GM19328 (cell line): ENCODE results near the gene UGT1A7.

Experiments used
- ATAC-seq: cut with Tn5 transposase; IDR thresholded peaks from one replicate; pipeline ENCODE4 v1.9.1; 2021; ENCODE audit warnings: mild to moderate bottlenecking, moderate library complexity; ENCODE audit not compliant: unreplicated experiment

The UGT1A7 gene

GRCh38 chr2:233758141-233758540, 76.4 kb downstream of the UGT1A7 start:
- no peak for ATAC-seq

- no peak for ATAC-seq
Measured at GRCh38 chr2:233758849-233759248, 77.1 kb downstream of the UGT1A7 start.

- no peak for ATAC-seq
Measured at GRCh38 chr2:233760043-233760442, 78.3 kb downstream of the UGT1A7 start, which contains the start of gene UGT1A1. TSS of gene UGT1A1 (plus strand) at chr2:233760270. CDS start at chr2:233760288, 18 bp downstream.

GRCh38 chr2:233761040-233761769, 79.5 kb downstream of the UGT1A7 start:
- ATAC-seq: no peak

GRCh38 chr2:233764264-233764663, 82.6 kb downstream of the UGT1A7 start:
- ATAC-seq: no peak

GRCh38 chr2:233764761-233765160, 83.1 kb downstream of the UGT1A7 start:
- no peak for ATAC-seq

- ATAC-seq: no peak
Measured at GRCh38 chr2:233766416-233766815, 84.7 kb downstream of the UGT1A7 start.

GRCh38 chr2:233768076-233768475, 86.4 kb downstream of the UGT1A7 start:
- ATAC-seq: no peak

GRCh38 chr2:233769260-233769659, 87.6 kb downstream of the UGT1A7 start:
- no peak for ATAC-seq

- ATAC-seq: no peak
Measured at GRCh38 chr2:233772153-233772552, 90.5 kb downstream of the UGT1A7 start.

- no peak for ATAC-seq
Measured at GRCh38 chr2:233772583-233772982, 90.9 kb downstream of the UGT1A7 start.

GRCh38 chr2:233773854-233774253, 92.2 kb downstream of the UGT1A7 start:
- ATAC-seq: no peak

GRCh38 chr2:233775414-233775813, 93.7 kb downstream of the UGT1A7 start:
- no peak for ATAC-seq

- no peak for ATAC-seq
Measured at GRCh38 chr2:233778030-233778429, 96.3 kb downstream of the UGT1A7 start, which contains the start of gene MROH2A. TSS of gene MROH2A (plus strand) at chr2:233778330. CDS start at chr2:233779359, 1,029 bp downstream.

GRCh38 chr2:233779722-233780121, 98.0 kb downstream of the UGT1A7 start:
- ATAC-seq: no peak

GRCh38 chr2:233780771-233781170, 99.1 kb downstream of the UGT1A7 start:
- no peak for ATAC-seq

- ATAC-seq: no peak
Measured at GRCh38 chr2:233789554-233789953, 107.9 kb downstream of the UGT1A7 start.

GRCh38 chr2:233791151-233791882, 109.6 kb downstream of the UGT1A7 start:
- no peak for ATAC-seq

GRCh38 chr2:233791883-233792329, 110.2 kb downstream of the UGT1A7 start:
- no peak for ATAC-seq

- no peak for ATAC-seq
Measured at GRCh38 chr2:233792720-233793119, 111.0 kb downstream of the UGT1A7 start.

- ATAC-seq: no peak
Measured at GRCh38 chr2:233793465-233794127, 111.9 kb downstream of the UGT1A7 start.
